GM23248 (cell line): ENCODE measurements around the gene CELA2B.

Experiments
- EZH2 ChIP-seq: fragments of 200-600 bp; sonication (generic); IDR thresholded peaks from 2 replicates; pipeline ENCODE4 v1.6.1; 2018; ENCODE audit warnings: antibody characterized with exemption, mild to moderate bottlenecking; ENCODE audit not compliant: insufficient read depth, poor library complexity, severe bottlenecking
- EZH2phosphoT487 ChIP-seq: fragments of 200-600 bp; sonication (generic); IDR thresholded peaks from 2 replicates; pipeline ENCODE4 v1.6.1; 2018; ENCODE audit warnings: antibody characterized with exemption, moderate library complexity, mild to moderate bottlenecking, low read depth; ENCODE audit not compliant: insufficient read depth

DNA sequence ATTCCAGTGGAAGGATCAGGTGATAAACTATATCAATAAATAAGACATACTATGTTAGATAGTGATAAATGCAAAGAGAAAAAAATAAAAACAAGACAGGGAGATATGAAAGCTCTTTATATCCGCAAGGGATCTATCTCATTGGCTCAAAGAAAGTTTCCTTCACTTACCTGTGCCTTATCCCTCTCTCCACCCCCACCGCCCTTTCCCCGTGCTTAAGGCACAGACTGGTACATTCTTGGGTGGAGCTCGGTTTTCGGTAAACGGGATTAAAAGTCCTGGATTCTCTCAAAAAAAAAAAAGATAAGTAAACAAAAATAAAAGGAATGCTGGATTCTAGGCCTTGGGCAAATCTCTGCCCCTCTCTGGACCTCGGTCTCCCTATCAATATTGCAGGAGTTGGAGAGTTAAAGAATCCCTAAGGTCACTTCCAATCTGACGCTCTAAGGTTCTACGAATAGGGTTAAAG is 50.2 kb downstream of the CELA2B start:
- TF ChIP-seq EZH2 (no peak), EZH2phosphoT487 (no peak)
